GM12878 (cell line): ENCODE results near the gene FBXL19.

Experiments used
- ATF2 ChIP-seq: IDR thresholded peaks from 2 replicates; pipeline ENCODE4 v1.6.1; 2012; ENCODE audit warnings: low read length, inconsistent platforms
- GABPA ChIP-seq: IDR thresholded peaks from 2 replicates; pipeline ENCODE4 v1.6.1; 2014; ENCODE audit warnings: antibody characterized with exemption, low read depth, mild to moderate bottlenecking, inconsistent platforms
- MAX ChIP-seq: IDR thresholded peaks from 2 replicates; pipeline ENCODE4 v1.6.1; 2012; ENCODE audit warnings: low read depth, low read length, improper control_type of control experiment
- NRF1 ChIP-seq: conservative IDR thresholded peaks from 2 replicates; pipeline ENCODE4 v1.6.1; 2011; ENCODE audit warnings: mild to moderate bottlenecking, low read depth, low read length, improper control_type of control experiment
- REST ChIP-seq: IDR thresholded peaks from 2 replicates; pipeline ENCODE4 v1.6.1; 2012; ENCODE audit warnings: mild to moderate bottlenecking, low read depth, low read length
- RUNX3 ChIP-seq: IDR thresholded peaks from 2 replicates; pipeline ENCODE4 v1.6.1; 2012; ENCODE audit warnings: low read length, inconsistent platforms
- SIN3A ChIP-seq: IDR thresholded peaks from 2 replicates; pipeline ENCODE4 v1.6.1; 2012; ENCODE audit warnings: low read depth, low read length, improper control_type of control experiment
- SRF ChIP-seq, 2 experiments: IDR thresholded peaks; 2 replicates each; pipeline ENCODE4 v1.6.1; 2011; ENCODE audit warnings: low read depth in 2 of 2, low read length in 2 of 2, mild to moderate bottlenecking in 1 of 2, moderate library complexity in 1 of 2
- YY1 ChIP-seq: IDR thresholded peaks from 2 replicates; pipeline ENCODE4 v1.6.1; 2011; ENCODE audit warnings: low read depth, mild to moderate bottlenecking, low read length

- no peak; the same call in 1 of the 2 replicates for TF ChIP-seq MAX
- no peak; the same call in 1 of the 2 replicates for TF ChIP-seq NRF1
- TF ChIP-seq REST: no peak
- TF ChIP-seq GABPA: no peak
- no peak; the same call in none of the 2 replicates for TF ChIP-seq SIN3A
- TF ChIP-seq SRF (IDR thresholded peaks at IDR 0.05; ENCODE audit: low read depth in 2 of 2, low read length in 2 of 2): peak; percentile 12 to 75; a peak in 1 of 4 replicates
- TF ChIP-seq RUNX3: no peak
- TF ChIP-seq ATF2: no peak
- TF ChIP-seq YY1: peak; percentile 97
Observed at GRCh38 chr16:30922420-30922959, 882 bp upstream of the FBXL19 start.
